GM10266 (cell line): Measurements from ENCODE around the gene LRP1.

Experiments used
- DNase-seq: peaks from one replicate; pipeline ENCODE4 v3.0.0; 2012; ENCODE audit errors: extremely low spot score
- TF ChIP-seq, protein P1 (sequence below): IDR thresholded peaks from 2 replicates; pipeline ENCODE4 v1.5.1; 2012; ENCODE audit warnings: mild to moderate bottlenecking, low read depth; ENCODE audit not compliant: control insufficient read depth, insufficient read depth; ENCODE audit errors: missing control alignments

Gene LRP1

DNA sequence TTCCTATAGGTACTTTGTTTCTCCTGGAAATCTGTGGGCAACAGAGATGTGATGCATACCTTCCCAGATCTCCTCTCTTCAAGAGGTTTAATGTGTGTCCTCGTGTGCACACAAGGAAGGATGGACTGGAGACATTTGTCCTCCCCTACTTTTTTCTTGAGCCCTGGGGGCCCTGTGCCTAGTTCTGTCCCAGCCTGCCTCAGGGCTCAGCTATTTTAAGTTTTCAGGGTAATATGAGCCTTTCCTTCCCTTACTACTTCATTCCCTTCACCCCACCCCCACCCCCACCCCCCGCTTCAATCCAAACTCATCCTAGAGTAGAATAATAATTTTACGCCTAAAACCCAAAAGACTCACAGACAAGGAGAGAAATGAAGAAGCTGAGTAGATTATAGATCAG is 122.3 kb downstream of the LRP1 start:
- no peak for DNase-seq
- TF ChIP-seq, protein P1, sequence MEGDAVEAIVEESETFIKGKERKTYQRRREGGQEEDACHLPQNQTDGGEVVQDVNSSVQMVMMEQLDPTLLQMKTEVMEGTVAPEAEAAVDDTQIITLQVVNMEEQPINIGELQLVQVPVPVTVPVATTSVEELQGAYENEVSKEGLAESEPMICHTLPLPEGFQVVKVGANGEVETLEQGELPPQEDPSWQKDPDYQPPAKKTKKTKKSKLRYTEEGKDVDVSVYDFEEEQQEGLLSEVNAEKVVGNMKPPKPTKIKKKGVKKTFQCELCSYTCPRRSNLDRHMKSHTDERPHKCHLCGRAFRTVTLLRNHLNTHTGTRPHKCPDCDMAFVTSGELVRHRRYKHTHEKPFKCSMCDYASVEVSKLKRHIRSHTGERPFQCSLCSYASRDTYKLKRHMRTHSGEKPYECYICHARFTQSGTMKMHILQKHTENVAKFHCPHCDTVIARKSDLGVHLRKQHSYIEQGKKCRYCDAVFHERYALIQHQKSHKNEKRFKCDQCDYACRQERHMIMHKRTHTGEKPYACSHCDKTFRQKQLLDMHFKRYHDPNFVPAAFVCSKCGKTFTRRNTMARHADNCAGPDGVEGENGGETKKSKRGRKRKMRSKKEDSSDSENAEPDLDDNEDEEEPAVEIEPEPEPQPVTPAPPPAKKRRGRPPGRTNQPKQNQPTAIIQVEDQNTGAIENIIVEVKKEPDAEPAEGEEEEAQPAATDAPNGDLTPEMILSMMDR = no peak

DNA sequence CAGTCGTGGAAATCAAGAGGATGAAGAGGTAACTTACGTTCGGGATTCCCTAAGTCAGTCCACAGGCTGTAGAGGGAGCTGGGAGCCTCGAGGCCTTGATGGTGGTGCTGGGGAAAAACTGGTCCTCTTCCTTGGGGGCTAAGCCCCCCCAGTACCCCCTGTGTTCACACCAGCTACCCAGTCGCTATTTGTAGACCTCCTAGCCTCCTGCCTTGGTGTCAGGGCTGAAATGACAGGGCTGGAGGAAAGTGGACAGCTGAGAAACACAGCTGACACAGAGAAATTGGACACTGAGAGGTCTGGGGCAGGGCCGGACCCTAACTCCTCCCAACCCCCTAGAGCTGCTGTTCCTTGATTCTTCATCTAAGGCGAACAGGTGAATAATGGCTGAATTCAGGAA is 122.7 kb downstream of the LRP1 start, which contains the start of gene STAC3:
STAC3 (minus strand) TSS at position 232 of the 400 bp plus-strand sequence. CDS start 1,551 bp downstream, outside the sequence.
- TF ChIP-seq, protein P1 = no peak
- no peak for DNase-seq

DNA sequence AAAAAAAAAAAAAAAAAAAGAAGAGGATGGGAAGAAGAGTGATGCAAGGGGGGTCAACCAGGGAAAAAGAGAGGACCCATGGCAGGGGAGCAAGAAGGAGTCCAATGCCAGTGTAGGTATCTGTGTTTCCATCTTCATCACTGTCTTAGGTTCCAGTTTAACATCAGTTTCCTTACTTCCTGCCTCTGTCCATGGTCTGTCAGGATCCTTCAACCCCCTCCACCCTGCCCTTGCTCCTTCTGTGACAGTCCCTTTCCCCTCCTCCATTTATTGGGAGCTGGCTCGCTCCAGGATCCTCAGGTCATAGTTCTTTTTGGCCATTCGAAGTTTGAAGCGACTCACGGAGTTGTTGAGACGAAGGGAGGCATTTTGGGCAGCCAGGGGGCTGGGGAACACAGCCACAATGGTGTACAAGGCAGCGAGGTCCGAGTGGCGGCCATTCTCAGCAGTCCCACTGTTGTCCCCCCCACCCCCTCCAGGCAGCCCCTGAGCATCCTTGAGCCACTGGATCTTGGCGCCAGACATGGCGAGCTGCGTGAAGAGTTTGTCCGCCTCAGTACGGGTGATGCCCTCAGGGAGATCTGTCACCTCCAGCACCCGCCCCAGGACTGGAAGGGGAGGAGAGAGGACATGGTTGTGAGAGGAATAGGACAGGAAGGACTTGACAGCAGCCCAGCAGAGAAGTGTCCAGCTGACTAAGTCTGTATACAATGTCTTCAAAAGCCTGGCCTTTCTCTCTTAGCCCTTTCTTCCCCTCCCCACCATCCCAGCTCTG is 126.4 kb downstream of the LRP1 start:
- no peak for DNase-seq
- TF ChIP-seq, protein P1 = no peak

DNA sequence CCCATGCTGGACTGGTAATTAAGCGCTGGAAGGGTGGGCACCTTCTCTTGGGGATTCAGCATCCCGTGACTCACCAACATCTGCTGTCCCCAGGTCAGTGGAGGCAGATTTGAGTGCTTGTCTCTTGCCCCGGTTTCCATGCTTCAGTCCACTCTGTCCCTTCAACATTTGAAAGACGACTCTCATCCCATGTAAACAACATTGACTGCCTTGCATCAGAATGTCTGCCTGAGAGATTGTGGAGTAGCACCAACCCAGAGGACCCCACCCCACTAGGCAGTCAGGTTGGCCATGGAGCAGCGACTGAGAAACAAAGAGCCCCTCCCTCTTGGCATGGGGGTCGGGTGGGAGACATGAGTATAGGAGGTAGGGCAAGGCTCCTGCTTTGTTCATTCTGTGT is 127.6 kb downstream of the LRP1 start:
- no peak for DNase-seq
- TF ChIP-seq, protein P1 = no peak

DNA sequence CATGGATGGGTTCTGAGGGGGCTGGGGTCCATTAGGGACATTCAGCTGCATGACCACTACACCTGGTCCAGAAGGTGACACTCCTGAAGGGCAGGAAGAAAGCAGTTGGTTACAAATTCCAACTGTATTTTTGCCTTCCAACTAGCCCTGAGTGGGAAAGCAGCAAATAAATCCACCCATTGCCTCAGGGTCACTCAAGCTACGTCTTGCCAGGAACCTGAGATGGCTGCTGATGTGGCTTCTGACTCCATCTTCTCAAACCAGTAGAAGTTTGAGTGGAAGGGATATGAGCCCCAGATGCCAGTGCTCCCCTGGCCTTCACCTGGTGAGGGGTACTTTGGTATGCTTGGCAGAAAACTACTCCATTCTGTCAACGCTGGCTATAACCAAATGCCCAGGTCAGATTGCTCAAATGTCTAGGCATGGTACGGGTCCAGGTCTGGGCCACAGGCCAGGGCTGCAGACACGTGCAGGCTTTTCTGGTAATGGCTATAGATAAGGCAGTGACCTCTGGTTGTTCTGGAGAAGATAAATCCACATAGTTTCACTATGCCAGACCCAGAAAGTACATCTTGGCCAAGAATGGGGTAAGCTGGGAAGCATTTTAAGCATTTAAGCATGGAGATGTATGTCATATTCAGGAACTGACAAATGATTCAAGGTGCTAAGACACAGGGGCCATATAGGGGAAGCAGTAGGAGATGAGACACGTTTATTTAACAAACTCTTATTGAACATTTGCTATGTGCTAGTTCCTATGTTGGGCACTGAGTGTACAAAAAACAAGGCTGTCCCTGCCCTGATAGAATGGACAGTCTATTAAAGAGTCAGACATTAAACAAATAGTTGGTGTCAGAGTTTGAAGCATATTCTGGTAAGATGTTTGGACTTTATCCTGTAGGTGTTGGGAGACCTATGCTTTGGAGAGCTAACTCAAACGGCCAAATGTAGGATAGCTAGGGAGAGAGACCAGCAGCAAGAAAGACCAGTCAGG is 131.0 kb downstream of the LRP1 start:
- DNase-seq = no peak
- TF ChIP-seq, protein P1 = no peak

DNA sequence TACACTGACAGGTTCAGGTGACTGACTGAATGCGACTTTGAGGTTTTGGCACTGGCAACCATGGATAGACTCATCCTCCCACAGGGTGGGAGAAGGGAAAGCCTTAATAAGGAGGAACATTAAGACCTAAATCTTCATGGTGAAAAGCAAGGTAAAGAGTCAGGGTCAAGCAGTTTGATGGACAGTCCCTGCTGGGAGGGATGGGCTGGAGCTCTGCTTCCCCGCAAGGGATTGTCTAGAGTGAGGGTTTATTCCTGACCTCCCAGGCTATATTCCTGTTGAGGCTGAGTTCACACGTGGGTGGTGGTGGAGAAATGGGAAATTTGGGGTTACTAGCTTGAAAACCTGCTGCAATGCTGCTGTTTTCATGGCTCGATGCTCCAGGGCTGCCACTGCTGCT is 132.1 kb downstream of the LRP1 start:
- DNase-seq = no peak
- TF ChIP-seq, protein P1 = no peak

DNA sequence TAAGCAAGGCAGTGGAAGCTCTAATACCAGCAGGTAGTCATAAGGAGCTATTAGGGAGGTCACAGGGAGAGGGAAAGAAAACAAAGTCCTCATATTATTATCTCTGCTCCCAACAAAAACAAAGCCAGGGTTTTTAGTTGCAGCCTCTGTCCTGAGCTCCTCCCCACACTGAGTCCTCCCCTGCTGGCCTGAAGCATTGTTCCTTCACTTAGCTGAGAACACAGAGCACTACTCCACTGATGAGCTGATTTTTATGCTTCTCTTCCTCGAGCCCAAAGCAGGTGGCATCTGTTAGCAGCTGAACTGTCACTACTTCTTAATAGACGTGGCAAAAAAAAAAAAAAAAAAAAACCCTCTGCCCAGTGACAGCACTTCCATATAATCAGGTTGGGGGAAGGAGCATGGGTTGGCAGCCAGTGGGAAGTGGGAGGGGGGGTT is 133.2 kb downstream of the LRP1 start:
- DNase-seq = no peak
- TF ChIP-seq, protein P1 = no peak
